ENCODE measurements around the gene EIF4H.

- TF ChIP-seq EZH2 (IDR thresholded peaks at IDR 0.05; ENCODE audit: insufficient read depth, poor library complexity, severe bottlenecking): no peak
- TF ChIP-seq EZH2phosphoT487 (IDR thresholded peaks at IDR 0.05; ENCODE audit: insufficient read depth, low read depth): no peak
Measured at GRCh38 chr7:74138334-74138867, 35.8 kb upstream of the EIF4H start.
